OCI-LY7 (cell line): ENCODE results near the gene MBNL3.

Experiments
- CTCF ChIP-seq: fragments of 200-600 bp; sonication (generic); conservative IDR thresholded peaks from 2 replicates; pipeline ENCODE4 v1.5.1; 2014; ENCODE audit warnings: mild to moderate bottlenecking, antibody characterized with exemption, low read length, moderate library complexity, mixed read lengths
- EZH2phosphoT487 ChIP-seq: fragments of 200-600 bp; sonication (generic); IDR thresholded peaks from 2 replicates; pipeline ENCODE4 v1.6.1; 2018; ENCODE audit warnings: low read depth, borderline replicate concordance, mild to moderate bottlenecking, mixed run types, antibody characterized with exemption, low read length, moderate library complexity, mixed read lengths

- TF ChIP-seq CTCF (no peak), EZH2phosphoT487 (no peak)
Measured at GRCh38 chrX:132470179-132470578, 18.7 kb downstream of the MBNL3 start.
